Mucosa of stomach (tissue), 1 donor: Measurements from ENCODE around the gene PCDHA7.
"Not testable (repeated sequence)": the region's sequence is repeated elsewhere in the genome, so short reads cannot be mapped to it uniquely, and the experiment has no call there.

Experiments
- H3K27me3 ChIP-seq: one replicate; pipeline ENCODE4 v1.7.0; 2013; ENCODE audit warnings: mild to moderate bottlenecking, low read length; ENCODE audit not compliant: control insufficient read depth, insufficient read depth
- H3K36me3 ChIP-seq: one replicate; pipeline ENCODE4 v1.7.0; 2013; ENCODE audit warnings: low read length; ENCODE audit not compliant: control insufficient read depth, insufficient read depth
- H3K4me1 ChIP-seq: one replicate; pipeline ENCODE4 v1.7.0; 2013; ENCODE audit warnings: mild to moderate bottlenecking, low read length; ENCODE audit not compliant: control insufficient read depth, insufficient read depth
- H3K4me3 ChIP-seq: one replicate; pipeline ENCODE4 v1.7.0; 2013; ENCODE audit warnings: low read length
- H3K9ac ChIP-seq: one replicate; pipeline ENCODE4 v1.7.0; 2013; ENCODE audit warnings: mild to moderate bottlenecking, low read length, moderate library complexity
- H3K9me3 ChIP-seq: one replicate; pipeline ENCODE4 v1.7.0; 2013; ENCODE audit warnings: mild to moderate bottlenecking, low read length, moderate library complexity; ENCODE audit not compliant: control insufficient read depth
- donor health status: Pancreatic carcinoma.

The PCDHA7 gene

GRCh38 chr5:140801494-140801841 lies 32.6 kb upstream of the PCDHA7 start:
- Histone ChIP-seq H3K27me3 (no peaks in the 10 kb centered on the region), H3K4me3 (no peak overlapping the region), H3K9me3 (no peaks in the 10 kb centered on the region), H3K9ac (no peak overlapping the region), H3K4me1 (no peaks in the 10 kb centered on the region), H3K36me3 (no peaks in the 10 kb centered on the region)

- not testable (repeated sequence) for H3K27me3 ChIP-seq, H3K4me3 ChIP-seq, H3K9ac ChIP-seq, H3K9me3 ChIP-seq, H3K4me1 ChIP-seq, H3K36me3 ChIP-seq
Observed at GRCh38 chr5:140802381-140802780, 31.7 kb upstream of the PCDHA7 start.

- Histone ChIP-seq H3K9me3 (no peaks in the 10 kb centered on the region), H3K4me1 (no peaks in the 10 kb centered on the region), H3K9ac (no peak overlapping the region), H3K4me3 (no peak overlapping the region), H3K27me3 (no peaks in the 10 kb centered on the region), H3K36me3 (no peaks in the 10 kb centered on the region)
Observed at GRCh38 chr5:140802781-140803271, 31.2 kb upstream of the PCDHA7 start.

DNA sequence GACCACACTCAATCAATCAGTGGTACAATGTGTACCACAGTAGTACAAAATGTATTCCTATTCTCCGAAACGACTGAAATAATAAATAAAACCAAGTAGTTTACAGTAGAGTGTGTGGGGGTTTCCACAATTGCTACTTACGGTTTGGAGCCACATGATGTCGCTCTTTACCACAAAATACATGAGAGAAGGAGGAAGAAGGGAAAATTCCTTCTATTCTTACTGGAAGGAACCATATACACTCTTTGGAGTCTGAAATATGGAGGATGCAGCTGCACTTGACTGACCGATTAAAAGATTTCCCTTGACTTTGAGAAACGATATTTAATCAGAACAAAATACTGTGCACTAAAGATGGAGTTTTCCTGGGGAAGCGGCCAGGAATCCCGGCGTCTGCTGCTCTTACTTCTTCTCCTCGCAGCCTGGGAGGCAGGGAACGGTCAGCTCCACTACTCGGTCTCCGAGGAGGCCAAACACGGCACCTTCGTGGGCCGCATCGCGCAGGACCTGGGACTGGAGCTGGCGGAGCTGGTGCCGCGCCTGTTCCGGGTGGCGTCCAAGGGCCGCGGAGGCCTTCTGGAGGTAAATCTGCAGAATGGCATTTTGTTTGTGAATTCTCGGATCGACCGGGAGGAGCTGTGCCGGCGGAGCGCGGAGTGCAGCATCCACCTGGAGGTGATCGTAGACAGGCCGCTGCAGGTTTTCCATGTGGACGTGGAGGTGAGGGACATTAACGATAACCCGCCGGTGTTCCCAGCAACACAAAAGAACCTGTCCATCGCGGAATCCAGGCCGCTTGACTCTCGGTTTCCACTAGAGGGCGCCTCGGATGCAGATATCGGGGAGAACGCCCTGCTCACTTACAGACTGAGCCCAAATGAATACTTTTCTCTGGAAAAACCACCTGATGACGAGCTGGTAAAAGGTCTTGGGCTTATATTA lies 27.0 kb upstream of the PCDHA7 start, which contains the start of gene PCDHA4:
Gene PCDHA4, plus strand, starts transcription at position 235 of the 942 bp plus-strand sequence.
- Histone ChIP-seq H3K4me3 (no peak within 1 kb of the TSS), H3K36me3 (no peaks in the 10 kb centered on the region), H3K27me3 (no peaks in the 10 kb centered on the region), H3K4me1 (no peaks in the 10 kb centered on the region), H3K9ac (no peak within 1 kb of the TSS), H3K9me3 (no peaks in the 10 kb centered on the region)

GRCh38 chr5:140808241-140808888 lies 25.7 kb upstream of the PCDHA7 start:
- not testable (repeated sequence) for H3K36me3 ChIP-seq, H3K4me3 ChIP-seq, H3K9ac ChIP-seq, H3K27me3 ChIP-seq, H3K4me1 ChIP-seq, H3K9me3 ChIP-seq

- Histone ChIP-seq H3K4me3 (no peak overlapping the region), H3K36me3 (no peaks in the 10 kb centered on the region), H3K9ac (no peak overlapping the region), H3K27me3 (no peaks in the 10 kb centered on the region), H3K4me1 (no peaks in the 10 kb centered on the region), H3K9me3 (no peaks in the 10 kb centered on the region)
Observed at GRCh38 chr5:140808889-140809291, 25.2 kb upstream of the PCDHA7 start.

DNA sequence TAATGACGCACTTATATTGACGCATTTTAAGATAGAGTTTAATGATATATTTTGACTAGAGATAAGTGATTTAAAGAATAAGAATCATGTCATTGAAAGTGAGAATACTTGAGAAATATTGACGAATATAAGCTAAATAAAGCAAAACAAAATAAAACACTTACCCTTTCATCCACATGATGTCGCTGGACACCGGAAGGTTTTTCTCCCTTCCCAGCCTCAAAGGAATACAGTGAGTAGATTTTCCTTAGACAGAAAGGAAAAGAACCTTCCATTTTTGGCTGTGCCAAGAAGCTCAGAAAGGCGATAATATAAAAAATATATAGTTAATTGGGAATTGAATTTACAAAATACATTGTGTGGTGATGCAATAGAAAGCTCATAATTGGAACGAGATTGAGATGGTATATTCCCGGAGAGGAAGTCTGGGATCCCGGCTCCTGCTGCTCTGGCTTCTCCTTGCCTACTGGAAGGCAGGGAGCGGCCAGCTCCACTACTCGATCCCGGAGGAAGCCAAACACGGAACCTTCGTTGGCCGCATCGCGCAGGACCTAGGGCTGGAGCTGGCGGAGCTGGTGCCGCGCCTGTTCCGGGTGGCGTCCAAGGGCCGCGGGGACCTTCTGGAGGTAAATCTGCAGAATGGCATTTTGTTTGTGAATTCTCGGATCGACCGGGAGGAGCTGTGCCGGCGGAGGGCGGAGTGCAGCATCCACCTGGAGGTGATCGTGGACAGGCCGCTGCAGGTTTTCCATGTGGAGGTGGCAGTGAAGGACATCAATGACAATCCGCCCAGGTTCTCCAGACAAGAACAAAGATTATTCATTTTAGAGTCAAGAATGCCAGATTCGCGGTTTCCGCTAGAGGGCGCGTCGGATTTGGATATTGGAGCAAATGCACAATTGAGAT lies 12.4 kb upstream of the PCDHA7 start, which contains the start of gene PCDHA5:
Gene PCDHA5, plus strand, starts transcription at position 239 of the 906 bp plus-strand sequence.
- H3K9me3 ChIP-seq = no peaks in the 10 kb centered on the region
- no peaks in the 10 kb centered on the region for H3K4me1 ChIP-seq
- no peak within 1 kb of the TSS for H3K9ac ChIP-seq
- no peaks in the 10 kb centered on the region for H3K36me3 ChIP-seq
- H3K27me3 ChIP-seq = no peaks in the 10 kb centered on the region
- no peak within 1 kb of the TSS for H3K4me3 ChIP-seq

GRCh38 chr5:140822281-140822629 lies 11.8 kb upstream of the PCDHA7 start:
- Histone ChIP-seq H3K36me3 (no peaks in the 10 kb centered on the region), H3K4me3 (no peak overlapping the region), H3K4me1 (no peaks in the 10 kb centered on the region), H3K9me3 (no peaks in the 10 kb centered on the region), H3K9ac (no peak overlapping the region), H3K27me3 (no peaks in the 10 kb centered on the region)

GRCh38 chr5:140822969-140823368 lies 11.1 kb upstream of the PCDHA7 start:
- H3K4me3 ChIP-seq, H3K4me1 ChIP-seq, H3K9ac ChIP-seq, H3K27me3 ChIP-seq, H3K9me3 ChIP-seq, H3K36me3 ChIP-seq: not testable (repeated sequence)

DNA sequence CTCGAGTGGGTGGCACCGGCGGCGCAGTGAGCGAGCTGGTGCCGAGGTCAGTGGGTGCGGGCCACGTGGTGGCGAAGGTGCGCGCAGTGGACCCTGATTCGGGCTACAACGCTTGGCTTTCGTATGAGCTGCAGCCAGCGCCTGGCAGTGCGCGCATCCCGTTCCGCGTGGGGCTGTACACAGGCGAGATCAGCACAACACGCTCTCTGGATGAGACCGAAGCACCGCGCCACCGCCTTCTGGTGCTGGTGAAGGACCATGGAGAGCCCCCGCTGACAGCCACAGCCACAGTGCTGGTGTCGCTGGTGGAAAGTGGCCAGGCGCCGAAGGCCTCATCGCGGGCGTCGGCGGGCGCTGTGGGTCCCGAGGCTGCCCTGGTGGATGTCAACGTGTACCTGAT lies 10.6 kb upstream of the PCDHA7 start:
- no peak overlapping the region for H3K9ac ChIP-seq
- H3K9me3 ChIP-seq = no peaks in the 10 kb centered on the region
- no peak overlapping the region for H3K4me3 ChIP-seq
- H3K27me3 ChIP-seq = no peaks in the 10 kb centered on the region
- H3K36me3 ChIP-seq = no peaks in the 10 kb centered on the region
- H3K4me1 ChIP-seq = no peaks in the 10 kb centered on the region

- H3K4me1 ChIP-seq = no peaks in the 10 kb centered on the region
Observed at GRCh38 chr5:140827704-140828361, 6.2 kb upstream of the PCDHA7 start, which contains the start of gene PCDHA6. Gene PCDHA6, plus strand, starts transcription at chr5:140827960. Its CDS starts 132 bp downstream, at chr5:140828092.

More at GRCh38 chr5:140827704-140828361, 6.2 kb upstream of the PCDHA7 start, which contains the start of gene PCDHA6:
- Histone ChIP-seq H3K9ac (no peak within 1 kb of the TSS), H3K9me3 (no peaks in the 10 kb centered on the region), H3K4me3 (no peak within 1 kb of the TSS), H3K36me3 (no peaks in the 10 kb centered on the region), H3K27me3 (no peaks in the 10 kb centered on the region)
